Measurements from ENCODE around the gene COL19A1. TPM values are rescaled to one million over a fixed set of nuclear protein-coding genes. Genes with fewer than 3 reads are reported as not detected.

The COL19A1 gene
- total RNA-seq, 1 donor: under 0.01 TPM

- no peak for DNase-seq (ENCODE audit: low read depth in 2 of 3, low spot score in 2 of 3)
Observed at GRCh38 chr6:70157086-70157485, 290.7 kb downstream of the COL19A1 start.

- DNase-seq (ENCODE audit: low read depth in 2 of 3, low spot score in 2 of 3): no peak
Observed at GRCh38 chr6:70160276-70160675, 293.9 kb downstream of the COL19A1 start.

GRCh38 chr6:70162972-70163371 is 296.6 kb downstream of the COL19A1 start:
- DNase-seq (ENCODE audit: low read depth in 2 of 3, low spot score in 2 of 3): peak in 2 of 3 donors; percentile 21 to 47

- DNase-seq (ENCODE audit: low read depth in 2 of 3, low spot score in 2 of 3): no peak
Observed at GRCh38 chr6:70163795-70164194, 297.4 kb downstream of the COL19A1 start.

GRCh38 chr6:70164556-70164955 is 298.2 kb downstream of the COL19A1 start:
- no peak for DNase-seq (ENCODE audit: low read depth in 2 of 3, low spot score in 2 of 3)

GRCh38 chr6:70166088-70166958 is 300.0 kb downstream of the COL19A1 start:
- peak in 2 of 3 donors; percentile 19 to 40 for DNase-seq (ENCODE audit: low read depth in 2 of 3, low spot score in 2 of 3)

- DNase-seq (ENCODE audit: low read depth in 2 of 3, low spot score in 2 of 3): no peak
Observed at GRCh38 chr6:70168681-70169377, 302.5 kb downstream of the COL19A1 start.

GRCh38 chr6:70171236-70171635 is 304.9 kb downstream of the COL19A1 start:
- no peak for DNase-seq (ENCODE audit: low read depth in 2 of 3, low spot score in 2 of 3)

GRCh38 chr6:70172252-70172651 is 305.9 kb downstream of the COL19A1 start:
- no peak for DNase-seq (ENCODE audit: low read depth in 2 of 3, low spot score in 2 of 3)

GRCh38 chr6:70175770-70176169 is 309.4 kb downstream of the COL19A1 start:
- DNase-seq (ENCODE audit: low read depth in 2 of 3, low spot score in 2 of 3): no peak

- no peak for DNase-seq (ENCODE audit: low read depth in 2 of 3, low spot score in 2 of 3)
Observed at GRCh38 chr6:70176842-70177550, 310.6 kb downstream of the COL19A1 start.

GRCh38 chr6:70180183-70180900 is 314.0 kb downstream of the COL19A1 start:
- DNase-seq (ENCODE audit: low read depth in 2 of 3, low spot score in 2 of 3): no peak

GRCh38 chr6:70180901-70181599 is 314.7 kb downstream of the COL19A1 start:
- no peak for DNase-seq (ENCODE audit: low read depth in 2 of 3, low spot score in 2 of 3)

- DNase-seq (ENCODE audit: low read depth in 2 of 3, low spot score in 2 of 3): no peak
Observed at GRCh38 chr6:70183538-70183937, 317.2 kb downstream of the COL19A1 start.

- no peak for DNase-seq (ENCODE audit: low read depth in 2 of 3, low spot score in 2 of 3)
Observed at GRCh38 chr6:70184723-70185122, 318.4 kb downstream of the COL19A1 start.

GRCh38 chr6:70186461-70186860 is 320.1 kb downstream of the COL19A1 start:
- DNase-seq (ENCODE audit: low read depth in 2 of 3, low spot score in 2 of 3): no peak

- no peak for DNase-seq (ENCODE audit: low read depth in 2 of 3, low spot score in 2 of 3)
Observed at GRCh38 chr6:70188202-70188601, 321.8 kb downstream of the COL19A1 start.

GRCh38 chr6:70194421-70194820 is 328.1 kb downstream of the COL19A1 start:
- DNase-seq (ENCODE audit: low read depth in 2 of 3, low spot score in 2 of 3): no peak

GRCh38 chr6:70196531-70196930 is 330.2 kb downstream of the COL19A1 start:
- no peak for DNase-seq (ENCODE audit: low read depth in 2 of 3, low spot score in 2 of 3)

- no peak for DNase-seq (ENCODE audit: low read depth in 2 of 3, low spot score in 2 of 3)
Observed at GRCh38 chr6:70198785-70199184, 332.4 kb downstream of the COL19A1 start.
